HG02642 (cell line): Measurements from ENCODE around the gene FGD4.

Experiments
- ATAC-seq: cut with Tn5 transposase; IDR thresholded peaks from one replicate; pipeline ENCODE4 v1.9.1; 2021; ENCODE audit warnings: mild to moderate bottlenecking; ENCODE audit not compliant: unreplicated experiment, poor library complexity

FGD4 gene

DNA sequence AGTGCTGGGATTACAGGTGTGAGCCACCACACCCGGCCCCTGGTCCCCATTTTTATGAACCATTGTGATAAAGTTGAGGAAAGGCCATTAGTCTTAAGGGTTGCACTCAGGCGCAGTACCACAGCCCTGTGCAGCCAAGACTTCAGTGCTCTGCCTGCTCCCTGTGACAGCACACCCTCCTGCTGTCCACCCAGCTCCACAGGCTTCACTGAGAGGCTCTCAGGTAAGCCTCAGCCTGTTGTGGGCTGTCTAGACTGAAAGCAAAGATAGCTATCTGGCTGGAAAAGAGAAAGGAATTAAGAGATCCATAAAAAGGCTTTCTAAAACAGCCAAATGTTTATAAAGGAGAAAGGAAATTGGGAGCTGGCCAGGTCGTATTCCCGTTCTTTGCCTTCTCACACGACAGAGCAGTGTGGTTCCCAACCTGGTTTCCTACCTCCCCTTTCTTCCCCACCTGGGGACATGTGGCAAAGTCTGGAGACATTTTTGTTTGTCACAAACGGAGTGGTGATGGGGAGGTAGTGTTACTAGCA lies 260.6 kb downstream of the FGD4 start:
- ATAC-seq = no peak

DNA sequence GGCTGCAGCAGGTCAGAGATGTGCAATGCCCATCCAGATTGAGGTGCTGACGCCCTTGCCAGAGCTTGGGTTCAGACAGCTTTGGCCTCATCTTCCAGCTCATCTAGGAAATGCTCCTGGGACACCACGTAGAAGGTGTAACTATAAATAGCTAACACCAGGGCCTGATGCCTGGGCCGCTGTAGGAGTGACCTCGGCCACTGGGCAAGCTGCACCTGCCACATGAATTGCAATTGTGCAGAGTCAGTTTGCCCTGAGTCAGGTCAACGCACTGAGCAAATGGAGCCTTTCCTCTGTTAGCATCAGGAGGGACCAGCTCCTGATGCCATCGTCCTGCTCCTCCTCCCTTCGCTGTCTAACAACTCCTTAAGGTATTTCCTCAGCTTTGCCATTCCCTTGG lies 262.3 kb downstream of the FGD4 start:
- ATAC-seq = no peak

DNA sequence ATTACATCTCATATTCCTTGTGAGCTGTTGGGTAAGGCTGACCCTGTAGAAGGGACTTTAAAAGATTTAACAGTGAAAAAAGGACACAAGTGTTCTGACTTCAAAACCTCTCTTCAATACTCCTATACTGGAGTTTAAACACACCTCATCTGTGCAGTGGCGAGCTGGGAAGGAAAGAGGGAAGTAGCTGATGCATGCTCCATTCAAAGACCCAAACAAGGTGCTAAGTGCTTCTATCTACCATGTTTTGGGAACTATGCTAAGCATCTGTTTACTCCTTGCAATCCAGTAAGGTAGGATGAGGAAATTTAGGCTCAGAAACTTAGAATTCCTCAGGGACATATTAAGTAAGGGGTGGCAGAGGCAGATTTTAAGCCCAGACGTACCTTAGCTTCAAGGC lies 263.3 kb downstream of the FGD4 start:
- ATAC-seq = no peak

DNA sequence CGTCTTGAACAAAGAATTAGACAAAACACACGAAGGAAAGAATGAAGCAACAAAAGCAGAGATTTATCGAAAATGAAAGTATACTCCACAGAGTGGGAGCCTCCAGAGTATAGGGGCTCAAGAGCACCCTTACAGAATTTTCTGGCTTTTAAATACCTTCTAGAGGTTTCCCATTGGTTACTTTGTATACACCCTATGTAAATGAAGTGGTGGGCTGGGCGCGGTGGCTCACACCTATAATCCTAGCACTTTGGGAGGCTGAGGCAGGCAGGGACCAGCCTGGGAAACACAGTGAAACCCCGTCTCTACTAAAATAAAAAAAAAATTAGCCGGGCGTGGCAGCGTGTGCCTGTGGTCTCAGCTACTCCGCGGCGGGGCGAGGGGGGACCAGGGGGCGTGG lies 266.7 kb downstream of the FGD4 start:
- no peak for ATAC-seq

DNA sequence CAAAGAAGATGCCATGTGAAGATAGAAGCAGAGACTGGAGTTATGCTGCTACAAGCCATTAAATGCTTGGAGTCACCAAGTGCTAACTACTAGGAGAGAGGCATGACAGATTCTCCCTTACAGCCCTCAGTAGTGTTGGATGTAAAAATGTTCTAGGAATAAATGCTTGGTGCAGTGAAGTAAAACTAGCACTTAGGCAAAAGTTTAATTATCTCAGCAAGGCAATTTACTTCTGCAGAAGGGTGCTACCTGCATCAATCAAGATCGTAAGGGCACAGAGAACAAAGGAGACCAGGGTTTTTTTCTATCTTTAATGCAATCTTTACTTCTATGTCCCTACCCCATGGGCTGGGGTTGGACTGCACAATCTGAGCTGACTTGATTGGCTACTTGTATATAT lies 270.2 kb downstream of the FGD4 start:
- ATAC-seq = no peak

DNA sequence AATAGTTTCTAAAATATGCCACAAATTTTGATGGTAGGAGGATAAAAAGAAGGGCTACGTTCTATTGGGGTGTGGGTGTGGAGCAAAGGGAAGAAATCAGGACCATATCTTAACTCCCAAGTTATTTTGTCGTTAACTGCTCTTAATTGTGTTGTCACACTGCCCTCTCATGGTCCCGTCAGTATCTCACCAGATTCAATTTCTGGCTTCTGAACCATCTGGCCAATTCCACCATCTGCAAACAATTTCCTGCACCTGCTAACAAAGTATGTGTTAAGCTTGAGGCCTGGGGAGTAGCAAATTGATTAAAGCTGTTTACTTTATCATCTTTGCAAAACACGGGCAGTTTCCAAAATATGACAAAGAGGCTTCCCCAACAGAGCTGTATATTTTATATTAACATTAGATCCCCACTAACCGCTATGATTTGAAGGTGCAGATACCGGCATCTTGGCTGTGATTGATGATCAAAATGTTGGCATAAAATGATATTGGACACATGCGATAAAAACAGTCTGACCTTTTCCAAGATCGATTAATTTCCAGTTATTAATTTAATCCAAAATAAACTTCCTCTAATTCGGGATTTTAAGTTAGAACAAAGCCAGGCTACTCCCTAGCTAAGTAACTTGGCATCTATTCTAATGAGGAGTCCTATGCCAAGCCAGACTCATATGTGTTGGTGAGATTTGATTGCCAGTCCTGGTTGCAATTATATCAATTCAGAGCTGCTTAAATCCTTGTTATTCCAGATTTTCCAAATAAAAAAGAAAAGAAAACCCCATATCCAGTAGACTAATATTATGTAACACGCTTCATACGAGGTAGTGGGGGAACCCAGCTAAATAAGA lies 272.8 kb downstream of the FGD4 start:
- ATAC-seq = no peak

DNA sequence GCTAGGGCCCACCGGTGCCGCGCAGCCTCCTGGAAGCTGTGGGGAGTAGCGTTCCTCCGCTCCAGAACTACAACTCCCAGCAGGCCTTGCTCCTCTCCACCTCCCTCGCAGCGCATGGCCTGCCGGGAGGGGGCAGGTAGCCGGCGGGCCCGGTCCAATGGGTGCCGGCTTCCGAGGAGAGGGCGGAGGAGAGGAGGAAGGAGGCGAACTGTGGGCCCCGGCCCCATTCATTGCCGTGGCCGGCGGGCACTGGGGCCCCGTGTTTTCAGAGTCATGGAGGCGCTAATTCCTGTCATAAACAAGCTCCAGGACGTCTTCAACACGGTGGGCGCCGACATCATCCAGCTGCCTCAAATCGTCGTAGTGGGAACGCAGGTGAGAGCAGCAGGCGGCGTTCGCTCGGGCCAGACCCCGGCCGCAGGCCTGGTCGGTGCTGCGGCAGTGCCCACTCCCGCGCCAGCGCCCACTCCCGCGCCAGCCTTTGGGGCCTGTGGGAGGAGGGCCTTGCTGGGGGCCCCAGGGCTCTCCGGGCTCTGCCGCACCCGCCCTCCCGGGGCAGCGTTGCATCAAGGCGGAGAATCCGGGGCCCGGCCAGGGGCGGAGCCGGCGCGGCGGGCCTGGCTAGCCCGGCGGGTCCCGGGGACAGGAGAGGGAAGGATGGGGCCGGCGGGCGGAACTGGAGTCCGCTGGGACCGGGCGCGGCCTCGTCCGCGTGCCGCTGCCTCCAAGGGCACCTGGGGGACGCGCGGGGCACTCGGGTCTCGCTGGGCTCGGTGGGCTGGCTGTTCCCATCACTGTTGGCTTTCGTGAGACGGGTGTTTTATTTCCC lies 279.9 kb downstream of the FGD4 start, which contains the start of gene DNM1L:
Gene DNM1L, plus strand, starts transcription at position 211 of the 829 bp plus-strand sequence. Its CDS starts 63 bp downstream, at position 274.
- ATAC-seq = peak; percentile 97

DNA sequence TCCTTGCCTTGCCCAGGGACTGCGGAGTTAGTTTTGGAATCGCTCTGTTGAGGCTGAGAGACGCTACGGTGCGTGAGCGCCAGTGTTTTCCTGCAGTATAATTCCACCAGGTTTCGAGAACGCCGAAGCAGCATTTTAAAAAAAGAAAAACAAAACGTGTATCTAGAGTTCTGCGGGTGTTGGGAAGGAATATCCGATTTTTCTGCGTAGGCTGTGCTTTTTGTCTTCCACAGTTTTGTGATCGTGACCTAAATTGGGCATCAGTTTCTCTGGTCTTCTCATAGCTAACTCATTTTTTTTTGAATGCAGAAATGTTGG lies 280.5 kb downstream of the FGD4 start:
- no peak for ATAC-seq

DNA sequence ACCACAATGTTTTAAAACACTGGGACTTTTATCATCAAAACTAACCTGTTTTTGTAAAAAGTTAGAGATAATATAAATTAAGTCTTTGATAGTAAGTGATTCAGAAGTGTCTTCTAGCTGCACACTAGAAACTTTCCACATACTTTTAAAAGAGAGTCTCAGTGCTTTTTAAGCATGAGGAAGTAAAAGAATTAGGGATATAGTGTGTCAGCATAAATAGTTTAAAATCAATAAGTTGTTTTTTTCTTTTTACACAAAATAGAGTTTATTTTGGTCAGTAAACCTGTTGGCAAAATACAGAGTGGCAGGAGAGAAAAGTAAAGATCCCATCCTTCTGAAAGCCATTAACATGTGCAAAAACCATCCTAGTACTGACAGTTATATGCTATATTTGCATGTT lies 281.4 kb downstream of the FGD4 start:
- no peak for ATAC-seq

DNA sequence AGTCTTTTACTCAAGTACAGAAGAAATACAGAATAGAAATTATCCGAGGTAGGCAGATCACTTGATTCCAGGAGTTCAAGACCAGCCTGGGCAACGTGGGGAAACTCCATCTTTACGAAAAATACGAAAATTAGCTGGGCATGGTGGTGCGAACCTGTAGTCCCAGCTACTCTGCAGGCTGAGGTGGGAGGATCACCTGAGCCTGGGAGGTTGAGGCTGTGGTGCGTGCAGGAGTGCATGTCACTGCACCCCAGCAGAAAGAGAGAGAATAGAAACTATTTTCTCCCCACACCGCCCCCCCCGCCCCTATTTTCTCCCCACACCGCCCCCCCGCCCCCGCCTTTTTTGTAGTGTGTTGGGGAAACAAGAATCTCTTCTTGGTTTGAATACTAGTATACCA lies 281.9 kb downstream of the FGD4 start:
- no peak for ATAC-seq

DNA sequence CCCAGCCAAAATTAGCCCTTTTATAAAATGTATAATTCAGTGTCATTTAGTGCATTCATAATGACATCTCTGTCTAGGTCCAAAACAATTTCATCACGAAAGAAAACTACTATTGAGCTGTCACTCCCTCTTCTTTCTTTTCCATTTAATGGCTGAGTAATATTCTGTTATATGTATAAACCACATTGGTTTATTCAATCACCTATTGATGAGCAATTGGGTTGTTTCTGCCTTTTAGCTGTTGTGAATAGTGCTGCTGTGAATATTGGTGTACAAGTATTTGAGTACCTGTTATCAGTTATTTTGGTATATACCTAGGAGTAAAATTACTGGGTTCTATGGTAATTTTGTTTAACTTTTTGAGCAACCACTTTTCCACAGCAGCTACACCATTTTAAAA lies 287.0 kb downstream of the FGD4 start:
- no peak for ATAC-seq

DNA sequence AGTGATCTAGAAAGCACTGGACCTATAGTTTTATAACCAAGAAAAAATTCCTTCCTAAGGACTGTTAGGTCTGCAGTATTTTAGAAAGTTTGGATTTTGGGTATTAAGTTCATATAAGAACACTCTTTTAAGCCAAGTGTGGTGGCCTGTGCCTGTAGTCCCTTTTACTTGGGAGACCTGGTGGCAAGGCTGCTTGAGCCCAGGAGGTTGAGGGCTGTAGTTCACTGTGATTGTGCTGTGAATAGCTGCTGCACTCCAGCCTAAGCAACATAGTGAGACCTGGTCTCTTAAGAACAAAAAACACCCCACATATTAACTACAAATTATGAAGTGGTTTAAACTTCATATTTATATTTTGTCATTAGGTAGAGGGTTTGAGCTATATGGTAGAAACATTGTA lies 289.4 kb downstream of the FGD4 start:
- ATAC-seq = no peak

DNA sequence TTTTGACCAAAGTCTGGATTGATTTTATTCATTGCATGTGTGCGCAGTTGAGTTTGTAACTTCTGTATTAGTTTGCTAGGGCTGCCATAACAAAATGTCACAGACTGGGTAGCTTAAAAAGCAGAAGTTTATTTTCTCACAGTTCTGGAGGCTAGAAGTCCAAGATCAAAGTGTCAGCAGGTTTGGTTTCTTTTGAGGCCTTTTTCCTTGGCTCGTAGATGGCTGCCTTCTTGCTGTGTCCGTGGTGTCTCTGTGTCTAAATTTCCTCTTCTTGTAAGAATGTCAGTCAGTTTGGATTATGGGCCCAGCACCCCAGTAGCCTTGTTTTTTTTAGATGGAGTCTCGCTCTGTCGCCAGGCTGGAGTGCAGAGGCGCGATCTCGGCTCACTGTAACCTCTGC lies 291.6 kb downstream of the FGD4 start:
- no peak for ATAC-seq

DNA sequence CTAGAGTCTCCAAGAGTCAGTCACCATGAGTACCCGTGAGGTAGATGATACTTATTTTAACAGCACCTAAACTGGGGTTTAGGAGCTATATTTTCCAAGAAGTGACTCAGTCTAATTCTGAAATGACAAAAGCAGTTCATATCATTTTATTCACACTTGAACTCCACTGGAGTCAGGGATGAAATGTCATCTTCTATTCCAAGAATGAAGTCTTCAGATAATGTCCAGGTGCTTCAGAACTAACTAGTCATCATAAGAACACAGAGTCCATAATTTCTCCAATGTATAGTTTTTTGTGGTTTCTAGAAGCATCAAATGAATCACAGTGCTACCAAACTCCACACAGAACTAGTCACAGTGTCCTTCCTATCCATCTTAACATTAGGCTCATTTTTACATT lies 293.0 kb downstream of the FGD4 start:
- ATAC-seq = no peak

DNA sequence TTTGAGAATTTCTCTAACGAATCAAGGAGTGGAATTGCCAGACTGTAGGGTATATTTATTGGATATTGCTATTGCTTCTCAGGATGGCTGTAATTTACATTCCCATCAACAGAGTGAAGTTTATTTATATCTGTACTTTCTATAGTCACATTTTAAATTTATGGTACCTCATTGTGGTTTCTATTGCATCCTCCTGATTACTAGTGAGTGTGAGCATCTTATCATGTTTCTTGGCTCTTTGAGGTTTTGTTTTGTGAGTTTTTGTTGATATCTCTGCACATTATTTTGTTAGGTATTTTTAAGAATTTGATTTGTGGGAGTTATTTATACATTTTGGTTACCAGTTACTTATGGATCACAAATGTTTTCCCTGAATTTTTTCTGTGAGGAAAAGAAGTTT lies 293.7 kb downstream of the FGD4 start:
- no peak for ATAC-seq
